Limb (tissue), 2 donors: ENCODE measurements around the gene KLK5.
"Not testable (repeated sequence)": the region's sequence is repeated elsewhere in the genome, so short reads cannot be mapped to it uniquely, and the experiment has no call there.

Source experiments
- DNase-seq, 2 donors: peaks; one replicate each; pipeline ENCODE4 v3.0.0-alpha.2; 2016; ENCODE audit errors: extremely low spot score in 2 of 2

Gene KLK5

GRCh38 chr19:50952910-50953309, at the start of gene KLK5:
Gene KLK5, minus strand, starts transcription at chr19:50953038. Its CDS starts 381 bp downstream, at chr19:50952657.
- DNase-seq = no peak

GRCh38 chr19:51002089-51002532, 49.3 kb upstream of the KLK5 start:
- no peak for DNase-seq

- no peak for DNase-seq
Measured at GRCh38 chr19:51001515-51001914, 48.7 kb upstream of the KLK5 start, which contains the start of gene KLK8. Gene KLK8, minus strand, starts transcription at chr19:51001604. Its CDS starts 437 bp downstream, at chr19:51001167.

- DNase-seq = no peak
Measured at GRCh38 chr19:51000981-51001380, 48.1 kb upstream of the KLK5 start.

- DNase-seq = no peak
Measured at GRCh38 chr19:51000426-51000825, 47.6 kb upstream of the KLK5 start.

GRCh38 chr19:50998686-50999085, 45.8 kb upstream of the KLK5 start:
- DNase-seq = no peak

GRCh38 chr19:50998061-50998460, 45.2 kb upstream of the KLK5 start:
- DNase-seq = no peak

GRCh38 chr19:50994129-50994528, 41.3 kb upstream of the KLK5 start:
- no peak for DNase-seq

- DNase-seq = no peak
Measured at GRCh38 chr19:50992666-50993035, 39.8 kb upstream of the KLK5 start.

GRCh38 chr19:50984416-50984815, 31.6 kb upstream of the KLK5 start:
- DNase-seq = not testable (repeated sequence)

GRCh38 chr19:50983625-50984292, 30.9 kb upstream of the KLK5 start, which contains the start of gene KLK7:
Gene KLK7, minus strand, starts transcription at chr19:50983917. Its CDS starts 1,518 bp downstream, at chr19:50982399.
- no peak for DNase-seq

GRCh38 chr19:50982186-50982585, 29.3 kb upstream of the KLK5 start:
- no peak for DNase-seq

GRCh38 chr19:50981587-50982146, 28.8 kb upstream of the KLK5 start:
- DNase-seq = no peak

- no peak for DNase-seq
Measured at GRCh38 chr19:50980208-50980607, 27.4 kb upstream of the KLK5 start.

- DNase-seq = no peak
Measured at GRCh38 chr19:50979758-50980157, 26.9 kb upstream of the KLK5 start.

GRCh38 chr19:50978772-50979390, 26.0 kb upstream of the KLK5 start:
- DNase-seq = no peak

GRCh38 chr19:50977626-50978025, 24.8 kb upstream of the KLK5 start:
- DNase-seq = no peak

GRCh38 chr19:50975766-50976165, 22.9 kb upstream of the KLK5 start:
- DNase-seq = no peak

- DNase-seq = no peak
Measured at GRCh38 chr19:50974702-50975556, 22.1 kb upstream of the KLK5 start.

- DNase-seq = no peak
Measured at GRCh38 chr19:50972795-50973376, 20.0 kb upstream of the KLK5 start.

- DNase-seq = not testable (repeated sequence)
Measured at GRCh38 chr19:50969810-50970209, 17.0 kb upstream of the KLK5 start.

- DNase-seq = no peak
Measured at GRCh38 chr19:50969413-50969760, 16.5 kb upstream of the KLK5 start, which contains the start of gene KLK6. Gene KLK6, minus strand, starts transcription at chr19:50969591. Its CDS starts 1,487 bp downstream, at chr19:50968104.
